H1 (cell line): Measurements from ENCODE around the gene DDAH2. TPM values are rescaled to one million over a fixed set of nuclear protein-coding genes. Genes with fewer than 3 reads are reported as not detected.
A peak's percentile ranks its signal among the peaks of the same experiment; 100 is the strongest.

ENCODE experiments used
- CTCF ChIA-PET: fragments of 300-600 bp; sonication (Branson Sonifier 250); formaldehyde crosslinking; loops from one replicate; lab custom pipeline; 2021; ENCODE audit not compliant: partially characterized antibody; lab: Charles Lee
- POLR2A ChIA-PET: fragments of 300-600 bp; sonication (Branson Sonifier 250); formaldehyde crosslinking; loops from one replicate; lab custom pipeline; 2021; ENCODE audit warnings: inconsistent platforms; ENCODE audit not compliant: partially characterized antibody; lab: Charles Lee
- DNase-seq, 2 experiments: peaks; one replicate each; pipeline versions ENCODE4 v3.0.0 to v3.0.0-alpha.2; 2010 to 2022; ENCODE audit warnings: low spot score in 2 of 2, low read depth in 1 of 2, mixed read lengths in 1 of 2
- FAIRE-seq: peaks from 2 replicates; lab custom pipeline; 2011; peaks lifted over from hg19 to GRCh38; lab: Jason Lieb, UNC
- H2AFZ ChIP-seq: 2 replicates; pipeline ENCODE4 v1.8.1; 2012; ENCODE audit warnings: low read length, inconsistent platforms
- H2AK5ac ChIP-seq: 2 replicates; pipeline ENCODE4 v1.6.1; 2013; ENCODE audit warnings: low read depth, low read length
- H2BK120ac ChIP-seq: replicated peaks from 2 replicates; pipeline ENCODE3; 2013; ENCODE audit warnings: low read depth, low read length, inconsistent platforms
- H2BK12ac ChIP-seq: 2 replicates; pipeline ENCODE4 v1.6.1; 2013; ENCODE audit warnings: low read depth, low read length
- H2BK15ac ChIP-seq: 2 replicates; pipeline ENCODE4 v1.6.1; 2013; ENCODE audit warnings: low read length
- H2BK20ac ChIP-seq: 2 replicates; pipeline ENCODE4 v1.6.1; 2013; ENCODE audit warnings: low read length
- H2BK5ac ChIP-seq: 2 replicates; pipeline ENCODE4 v1.6.1; 2013; ENCODE audit warnings: low read depth, low read length
- H3K14ac ChIP-seq: 2 replicates; pipeline ENCODE4 v1.6.1; 2013; ENCODE audit warnings: inconsistent platforms; ENCODE audit not compliant: insufficient read length
- H3K18ac ChIP-seq: 2 replicates; pipeline ENCODE4 v1.6.1; 2013; ENCODE audit warnings: low read length; ENCODE audit errors: extremely low read depth
- H3K23ac ChIP-seq: 2 replicates; pipeline ENCODE4 v1.6.1; 2013; ENCODE audit warnings: inconsistent platforms; ENCODE audit not compliant: insufficient read length
- H3K23me2 ChIP-seq: 2 replicates; pipeline ENCODE4 v1.6.1; 2013; ENCODE audit warnings: low read depth, low read length
- H3K27ac ChIP-seq: 2 replicates; pipeline ENCODE4 v1.6.1; 2011; ENCODE audit warnings: low read depth, low read length, inconsistent platforms
- H3K27me3 ChIP-seq, 4 experiments: replicated peaks in 1 of 4; 1 replicate in 1 of 4; 2 replicates in 3 of 4; pipeline versions ENCODE4 v1.6.1 to v1.8.1; 2011 to 2013; ENCODE audit warnings: low read length in 3 of 4, mild to moderate bottlenecking in 3 of 4, inconsistent platforms in 2 of 4, mixed read lengths in 2 of 4, moderate library complexity in 1 of 4; ENCODE audit not compliant: control insufficient read depth in 3 of 4, insufficient read depth in 3 of 4; ENCODE audit errors: extremely low read depth in 1 of 4
- H3K36me3 ChIP-seq, 4 experiments: 2 replicates each; pipeline versions ENCODE4 v1.6.1 to v1.8.1; 2011 to 2013; ENCODE audit warnings: mild to moderate bottlenecking in 4 of 4, low read length in 3 of 4, moderate library complexity in 2 of 4, control low read depth in 1 of 4, inconsistent platforms in 1 of 4; ENCODE audit not compliant: insufficient read depth in 4 of 4, control insufficient read depth in 2 of 4
- H3K4ac ChIP-seq: replicated peaks from 2 replicates; pipeline ENCODE3; 2013; ENCODE audit warnings: low read length, low read depth, mixed read lengths, inconsistent platforms; ENCODE audit not compliant: insufficient read length
- H3K4me1 ChIP-seq, 4 experiments: replicated peaks in 1 of 4; 1 replicate in 1 of 4; 2 replicates in 3 of 4; pipeline versions ENCODE4 v1.6.1 to v1.8.1; 2011 to 2013; ENCODE audit warnings: low read length in 3 of 4, inconsistent platforms in 2 of 4, mixed read lengths in 1 of 4; ENCODE audit not compliant: insufficient read depth in 4 of 4, control insufficient read depth in 3 of 4
- H3K4me2 ChIP-seq, 2 experiments: 2 replicates each; pipeline versions ENCODE4 v1.6.1 to v1.8.1; 2011 to 2013; ENCODE audit warnings: low read depth in 2 of 2, low read length in 2 of 2, control low read depth in 1 of 2, inconsistent platforms in 1 of 2, mild to moderate bottlenecking in 1 of 2; ENCODE audit not compliant: insufficient read depth in 1 of 2
- H3K4me3 ChIP-seq, 4 experiments: fragments of 200-600, 300-600 bp in 1 of 4; sonication (generic), shearing (Covaris generic), sonication (Bioruptor Twin) in 1 of 4; 2 replicates each; pipeline versions ENCODE4 v1.5.1 to v1.8.1; 2011 to 2016; ENCODE audit warnings: low read length in 4 of 4, low read depth in 3 of 4, control low read depth in 2 of 4, inconsistent platforms in 2 of 4, mild to moderate bottlenecking in 2 of 4, mixed read lengths in 1 of 4, moderate library complexity in 1 of 4; ENCODE audit not compliant: insufficient read depth in 2 of 4; ENCODE audit errors: extremely low read depth in 1 of 4
- H3K56ac ChIP-seq: replicated peaks from 2 replicates; pipeline ENCODE3; 2013; ENCODE audit warnings: low read depth, mild to moderate bottlenecking, mixed read lengths, low read length, inconsistent platforms; ENCODE audit not compliant: insufficient read length
- H3K79me1 ChIP-seq: 2 replicates; pipeline ENCODE4 v1.6.1; 2013; ENCODE audit warnings: low read depth, low read length, control low read depth
- H3K79me2 ChIP-seq, 2 experiments: 2 replicates each; pipeline versions ENCODE4 v1.6.1 to v1.8.1; 2012 to 2013; ENCODE audit warnings: low read length in 2 of 2, mild to moderate bottlenecking in 2 of 2, inconsistent platforms in 1 of 2; ENCODE audit not compliant: insufficient read depth in 2 of 2, control insufficient read depth in 1 of 2
- H3K9ac ChIP-seq, 4 experiments: replicated peaks in 1 of 4; 1 replicate in 1 of 4; 2 replicates in 3 of 4; pipeline versions ENCODE4 v1.6.1 to v1.8.1; 2011 to 2013; ENCODE audit warnings: low read depth in 3 of 4, low read length in 3 of 4, control low read depth in 2 of 4, mild to moderate bottlenecking in 2 of 4, moderate library complexity in 2 of 4, inconsistent platforms in 1 of 4; ENCODE audit errors: extremely low read depth in 1 of 4
- H3K9me3 ChIP-seq, 2 experiments: 2 replicates each; pipeline versions ENCODE4 v1.6.1 to v1.8.1; 2012 to 2013; ENCODE audit warnings: mild to moderate bottlenecking in 2 of 2, moderate library complexity in 2 of 2, control low read depth in 1 of 2, inconsistent platforms in 1 of 2, low read depth in 1 of 2, low read length in 1 of 2, mixed read lengths in 1 of 2; ENCODE audit not compliant: insufficient read depth in 2 of 2
- H4K20me1 ChIP-seq, 2 experiments: replicated peaks in 1 of 2; 2 replicates each; pipeline versions ENCODE3 to v1.8.1; 2011 to 2013; ENCODE audit warnings: inconsistent platforms in 2 of 2, low read length in 2 of 2, mild to moderate bottlenecking in 1 of 2; ENCODE audit not compliant: insufficient read depth in 2 of 2, control insufficient read depth in 1 of 2
- H4K5ac ChIP-seq: 2 replicates; pipeline ENCODE4 v1.6.1; 2013; ENCODE audit warnings: low read length, low read depth, mixed read lengths, inconsistent platforms; ENCODE audit not compliant: insufficient read length
- H4K8ac ChIP-seq: 2 replicates; pipeline ENCODE4 v1.8.0; 2013; ENCODE audit warnings: mild to moderate bottlenecking, moderate library complexity, low read length, inconsistent platforms; ENCODE audit not compliant: insufficient read depth; ENCODE audit errors: extremely low read depth
- H4K91ac ChIP-seq: replicated peaks from 2 replicates; pipeline ENCODE3; 2013; ENCODE audit warnings: low read length, mixed read lengths, inconsistent platforms; ENCODE audit not compliant: insufficient read length
- BACH1 ChIP-seq: IDR thresholded peaks from 2 replicates; pipeline ENCODE4 v1.6.1; 2012; ENCODE audit warnings: low read length, improper control_type of control experiment
- CHD1 ChIP-seq: IDR thresholded peaks from 2 replicates; pipeline ENCODE4 v1.6.1; 2012; ENCODE audit warnings: low read depth, low read length, improper control_type of control experiment
- HDAC6 ChIP-seq: IDR thresholded peaks from one replicate; pipeline ENCODE4 v1.7.1; 2012; ENCODE audit warnings: low read depth, mild to moderate bottlenecking, inconsistent platforms, low read length, moderate library complexity
- KDM5A ChIP-seq: fragments of 200-600 bp; IDR thresholded peaks from 2 replicates; pipeline ENCODE4 v1.7.1; 2012; ENCODE audit warnings: mild to moderate bottlenecking, low read length, inconsistent platforms, mixed read lengths
- RXRA ChIP-seq: IDR thresholded peaks from 2 replicates; pipeline ENCODE4 v1.6.1; 2011; ENCODE audit warnings: low read depth, mild to moderate bottlenecking, low read length, moderate library complexity; ENCODE audit not compliant: insufficient read depth
- TBP ChIP-seq: IDR thresholded peaks from 2 replicates; pipeline ENCODE4 v1.6.1; 2011; ENCODE audit warnings: low read depth, low read length, improper control_type of control experiment
- WGBS, 2 experiments: shearing (Covaris generic) in 1 of 2; methylation state at CpG; one replicate each; pipeline versions ENCODE4 v1.1.6 to v1.1.7; 2013 to 2015; ENCODE audit warnings: low lambda C conversion rate in 2 of 2, mixed read lengths in 2 of 2, inconsistent platforms in 1 of 2, low coverage in 1 of 2, missing lambda C conversion rate in 1 of 2; ENCODE audit not compliant: insufficient replicate concordance in 2 of 2, insufficient coverage in 1 of 2, insufficient read length in 1 of 2; ENCODE audit errors: extremely low coverage in 1 of 2, missing lambda C conversion rate in 1 of 2; 5-methylcytosine and 5-hydroxymethylcytosine counted together
- polyA plus RNA-seq, 7 experiments: library from polyadenylated mRNA; depleted of rRNA in 3 of 7; stranded (reverse) in 5 of 7; unstranded in 2 of 7; fragments of >200 nt in 5 of 7; fragments of 200-250 nt in 2 of 7; gene quantifications; 1 replicate in 5 of 7; 2 replicates in 1 of 7; 4 replicates in 1 of 7; pipeline versions ENCODE4 v1.2.1 to v1.2.3, GENCODE V29; 2011 to 2013; ENCODE audit warnings: missing spikeins in 2 of 7, mixed read lengths in 2 of 7
- total RNA-seq: library from RNA; stranded (reverse); fragmentation: NEBNext Ultra II Directional; extraction: Animal tissue kit (Norgen Biotek cat#: 25700); gene quantifications from 2 replicates; pipeline ENCODE4 v1.2.1, GENCODE V29; 2021

DDAH2 gene
- total and polyA plus RNA-seq, 2 of the 8 experiments (the other 6 are each of a cell fraction or from before 2014, with no cell fraction given): 53.3 to 73.5 TPM

DNA sequence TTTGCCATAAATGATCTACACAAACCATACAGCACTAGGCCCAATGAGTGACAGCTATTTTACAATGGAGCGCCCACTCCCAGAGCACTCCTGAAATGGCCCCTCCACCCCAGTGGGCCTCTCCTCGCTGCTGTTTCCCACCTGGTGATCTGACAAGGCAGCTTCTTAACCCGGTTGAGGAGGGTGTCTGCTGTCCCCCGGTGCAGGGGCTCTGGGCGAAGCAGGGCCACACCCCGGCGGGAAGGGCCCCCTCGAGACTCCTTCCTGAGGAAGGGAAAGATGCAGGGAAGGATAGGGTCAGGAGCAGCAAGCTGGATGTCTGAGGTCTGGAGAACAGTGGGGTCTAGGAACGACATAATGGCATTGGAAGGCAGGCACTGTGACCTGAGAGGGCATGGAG lies 36.2 kb downstream of the DDAH2 start:
- no peak overlapping the region for H3K4ac ChIP-seq
- WGBS, 2 experiments: 90% methylated on average over 9 of the region's 9 CpGs; no CpG with 5 or more reads in 1 of the 2 experiments
- H4K91ac ChIP-seq: no peak overlapping the region
- no peak overlapping the region for H3K18ac ChIP-seq
- H3K14ac ChIP-seq: no peak overlapping the region
- TF ChIP-seq TBP: no peak
- no peak for TF ChIP-seq RXRA
- no peak for TF ChIP-seq CHD1
- TF ChIP-seq KDM5A: no peak
- TF ChIP-seq HDAC6: no peak
- no peak for TF ChIP-seq BACH1
- TF ChIP-seq, all 59 proteins: peak for 0
- no peak overlapping the region for H4K8ac ChIP-seq
- H3K79me1 ChIP-seq: no peaks in the 10 kb centered on the region
- H2BK15ac ChIP-seq: no peak overlapping the region
- H2AFZ ChIP-seq: no peak overlapping the region
- no peak overlapping the region for H2AK5ac ChIP-seq
- DNase-seq: no peak
- H3K27ac ChIP-seq: peak overlapping the region; percentile 15; the same call in 1 of the 2 replicates
- no peaks in the 10 kb centered on the region for H3K79me2 ChIP-seq
- H2BK120ac ChIP-seq: no peak overlapping the region
- no peak overlapping the region for H2BK5ac ChIP-seq
- no peak overlapping the region for H3K4me3 ChIP-seq
- peaks cover 6 to 23% (median 17%) of the 10 kb centered on the region in 4 experiments; a peak in 5 of 8 replicates for H3K36me3 ChIP-seq
- no peak overlapping the region for H3K9ac ChIP-seq
- ChIA-PET CTCF (interaction anchor here (0.6 to 5.8 kb wide), 13 partner anchors 12 to 103 kb away, joined by 3 to 26 read pairs (median 3); partner anchors contain the start of genes GPANK1, LY6G5B, LY6G5C and VARS1), POLR2A (interaction anchor here (0.9 to 6.6 kb wide), 11 partner anchors 9 to 204 kb away, joined by 3 to 33 read pairs (median 4); partner anchors contain the start of genes ABHD16A, ATP6V1G2, BAG6 and EHMT2)
- H3K4me2 ChIP-seq: no peak overlapping the region
- no peaks in the 10 kb centered on the region for H3K27me3 ChIP-seq
- H2BK20ac ChIP-seq: no peak overlapping the region
- no peak overlapping the region for H3K23ac ChIP-seq
- no peak overlapping the region for H4K5ac ChIP-seq
- H3K23me2 ChIP-seq: no peaks in the 10 kb centered on the region
- H3K4me1 ChIP-seq: peaks cover 0 to 1% (median 0%) of the 10 kb centered on the region in 4 experiments; a peak in 2 of 7 replicates
- no peak for FAIRE-seq
- H3K9me3 ChIP-seq: no peaks in the 10 kb centered on the region
- H2BK12ac ChIP-seq: no peak overlapping the region
- H3K56ac ChIP-seq: no peak overlapping the region
- no peaks in the 10 kb centered on the region for H4K20me1 ChIP-seq
